Superior temporal gyrus (tissue), 1 donor: ENCODE results near the gene MAG.
"Not testable (repeated sequence)": the region's sequence is repeated elsewhere in the genome, so short reads cannot be mapped to it uniquely, and the experiment has no call there.

Experiments
- DNase-seq: peaks from one replicate; pipeline ENCODE4 v3.0.0-alpha.2; 2016; ENCODE audit errors: extremely low spot score

The MAG gene

DNA sequence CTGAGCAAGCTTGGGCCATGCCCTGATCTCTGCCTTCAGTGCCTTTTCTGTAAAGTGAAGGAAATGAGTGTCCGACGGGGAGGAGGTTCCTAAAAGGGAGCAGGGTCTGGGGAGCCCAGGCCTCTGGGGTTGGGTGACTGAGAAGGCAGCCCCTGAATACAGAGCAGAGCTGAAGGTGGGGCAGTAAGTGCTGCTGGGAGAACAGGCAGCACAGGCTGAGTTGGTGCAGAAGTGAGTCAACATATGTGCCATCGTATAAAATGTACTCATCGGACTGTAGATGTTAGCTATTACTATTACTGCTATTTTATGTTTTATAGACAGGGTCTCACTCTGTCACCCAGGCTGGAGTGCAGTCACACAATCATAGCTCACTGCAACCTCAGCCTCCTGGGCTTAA is 10.7 kb upstream of the MAG start:
- DNase-seq, result no peak

- no peak for DNase-seq
These were observed 7.5 kb upstream of the MAG start for GRCh38 chr19:35284153-35285094.

- DNase-seq, result no peak
These were observed 6.9 kb upstream of the MAG start for GRCh38 chr19:35285095-35285449.

- not testable (repeated sequence) for DNase-seq
These were observed 6.5 kb upstream of the MAG start for GRCh38 chr19:35285465-35285864.

DNA sequence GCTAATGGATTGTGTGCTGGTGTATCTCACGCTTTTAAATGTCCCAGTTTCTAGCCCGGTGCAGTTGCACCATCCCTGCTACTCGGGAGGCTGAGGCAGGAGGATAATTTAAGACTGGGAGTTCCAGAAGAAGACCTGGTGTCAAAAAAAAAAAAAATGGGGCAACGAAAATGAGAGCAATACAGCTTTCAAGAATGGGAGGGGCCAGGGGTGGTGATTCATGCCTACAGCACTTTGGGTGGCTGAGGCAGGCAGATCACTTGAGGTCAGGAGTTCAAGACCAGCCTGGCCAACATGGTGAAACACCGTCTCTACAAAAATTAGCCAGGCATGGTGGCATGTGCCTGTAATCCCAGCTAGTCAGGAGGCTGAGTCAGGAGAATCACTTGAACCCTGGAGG is 5.9 kb upstream of the MAG start:
- not testable (repeated sequence) for DNase-seq

DNA sequence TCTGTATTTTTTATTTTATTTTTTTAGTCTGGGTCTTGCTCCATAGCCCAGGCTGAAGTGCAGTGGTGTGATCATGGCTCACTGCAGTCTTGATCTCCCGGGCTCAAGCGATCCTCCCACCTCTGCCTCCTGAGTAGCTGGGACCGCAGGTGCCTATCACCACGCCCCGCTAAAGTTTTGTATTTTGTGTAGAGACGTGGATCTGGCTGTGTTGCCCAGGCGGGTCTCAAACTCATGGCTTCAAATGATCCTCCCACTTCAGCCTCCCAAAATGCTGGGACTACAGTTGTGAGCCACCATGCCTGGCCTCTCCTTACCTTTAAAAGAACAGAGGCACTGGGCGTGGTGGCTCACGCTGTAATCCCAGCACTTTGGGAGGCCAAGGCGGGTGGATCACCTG is 4.2 kb upstream of the MAG start:
- DNase-seq, result no peak

DNA sequence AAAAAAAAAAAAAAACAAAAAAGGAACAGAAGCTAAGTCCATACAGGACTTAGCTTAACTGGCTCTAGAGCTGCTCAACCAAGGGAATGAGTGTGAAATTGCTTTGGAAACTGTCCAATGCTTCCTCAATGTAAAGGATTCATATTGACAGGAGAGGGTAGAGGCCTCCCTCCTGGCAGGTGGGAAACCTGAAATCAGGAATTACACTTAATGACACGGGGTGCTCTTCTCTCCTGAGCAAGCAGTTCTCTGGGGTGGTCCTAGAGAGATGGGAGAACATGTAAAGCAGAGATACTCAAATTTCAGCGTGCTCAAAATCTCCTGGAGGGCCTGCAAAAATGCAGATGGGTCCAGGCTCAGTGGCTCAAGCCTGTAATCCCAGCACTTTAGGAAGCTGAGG is 3.6 kb upstream of the MAG start:
- no peak for DNase-seq

GRCh38 chr19:35288906-35289305 is 3.1 kb upstream of the MAG start:
- DNase-seq, result no peak

DNA sequence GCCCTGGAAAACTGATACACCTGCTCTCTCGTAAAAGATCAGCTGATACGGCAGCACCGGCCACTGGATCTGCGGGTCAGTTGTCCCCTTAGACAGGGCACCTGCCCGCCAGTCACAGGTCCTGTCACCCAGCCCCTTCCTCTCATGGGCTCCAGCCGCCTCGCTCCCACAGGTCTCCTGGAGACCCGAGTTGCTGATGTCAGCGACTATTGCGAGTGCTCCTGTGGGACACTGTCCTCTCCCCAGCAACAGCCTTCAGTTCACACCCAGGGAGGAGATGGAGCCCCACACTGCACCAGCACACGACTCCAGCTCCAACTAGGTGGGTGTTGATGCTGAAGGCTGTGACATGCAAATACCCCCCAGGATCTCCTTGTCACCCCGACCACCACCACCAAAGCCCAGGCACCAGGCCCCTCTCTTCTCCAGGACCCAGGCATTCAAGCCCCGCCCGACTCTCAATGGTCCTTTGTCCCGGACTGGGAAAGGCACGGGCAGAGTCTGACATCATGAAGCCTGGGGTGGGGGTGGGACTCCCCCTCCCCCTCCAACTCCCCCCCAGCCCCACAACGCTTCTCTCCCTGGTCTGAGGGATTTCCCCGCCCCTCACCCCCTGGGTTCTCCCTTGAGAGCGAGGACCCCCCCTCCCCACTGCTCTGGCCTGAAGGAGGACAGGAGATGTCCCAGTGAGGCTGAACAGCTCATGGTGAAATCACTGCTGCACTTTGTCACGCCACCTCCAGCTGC is 1.4 kb upstream of the MAG start:
- DNase-seq, result peak; percentile 84

- no peak for DNase-seq
These were observed 702 bp upstream of the MAG start for GRCh38 chr19:35291259-35291658.

DNA sequence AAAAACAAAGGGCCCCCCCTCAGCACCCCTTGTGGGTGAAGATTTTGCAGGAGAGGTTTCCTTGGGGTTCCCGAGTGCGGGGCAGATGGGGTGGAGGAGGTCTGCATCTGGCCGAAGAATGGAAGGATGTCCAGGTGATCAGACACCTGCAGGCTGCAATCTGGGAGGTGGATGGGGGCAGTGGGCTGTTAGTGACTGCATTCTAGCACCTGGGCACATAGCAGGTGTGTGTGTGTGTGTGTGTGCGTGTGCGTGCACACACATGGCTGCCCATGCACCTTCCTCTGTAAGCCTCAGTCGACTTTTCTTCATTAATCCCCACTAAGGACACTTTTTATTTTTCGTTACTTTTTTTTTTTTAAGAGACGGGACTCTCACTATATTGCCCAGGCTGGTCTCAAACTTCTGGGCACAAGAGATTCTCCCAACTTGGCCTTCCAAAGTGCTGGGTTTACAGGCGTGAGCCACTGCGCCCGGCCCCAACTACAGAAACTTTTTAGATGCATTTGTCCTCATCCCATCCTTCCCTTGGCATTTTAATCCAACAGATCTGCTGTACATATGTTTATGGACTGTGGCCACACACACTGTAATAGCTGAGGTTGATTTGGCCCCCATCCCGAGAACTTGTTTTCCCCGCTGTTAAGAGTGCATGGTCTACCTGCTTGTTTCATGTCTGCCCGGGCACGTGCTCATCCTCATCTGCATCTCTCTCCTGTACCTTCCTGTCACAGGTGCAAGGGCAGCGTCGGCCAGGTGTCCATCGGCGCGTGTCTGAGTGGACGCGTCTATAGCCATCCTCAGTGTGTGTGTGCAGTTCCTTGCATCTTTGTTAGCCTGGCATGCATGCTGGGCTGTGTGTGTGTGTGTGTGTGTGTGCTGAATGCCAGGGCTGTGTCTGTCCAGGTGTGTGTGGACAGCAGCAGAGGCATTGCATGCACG is 731 bp downstream of the MAG start:
- no peak for DNase-seq

DNA sequence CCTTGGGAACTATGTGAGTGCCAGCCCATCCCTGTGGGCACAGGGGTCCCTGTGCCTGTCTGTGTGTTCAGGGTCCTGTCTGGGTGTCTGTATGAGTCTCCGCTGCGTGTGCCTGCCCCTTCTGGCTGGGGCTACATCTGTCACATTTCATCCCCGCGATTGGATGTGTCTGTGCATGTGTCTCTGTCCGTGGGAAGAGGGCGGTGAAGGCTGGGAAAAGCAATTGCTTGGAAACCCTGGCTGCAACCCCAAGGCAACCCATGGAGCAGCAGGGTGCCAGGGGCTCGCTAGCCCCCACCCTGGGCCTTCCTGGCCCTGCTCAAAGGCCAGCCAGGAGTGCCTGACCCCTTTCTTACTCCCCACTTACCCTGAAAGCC is 1.4 kb downstream of the MAG start:
- DNase-seq, result peak; percentile 78

DNA sequence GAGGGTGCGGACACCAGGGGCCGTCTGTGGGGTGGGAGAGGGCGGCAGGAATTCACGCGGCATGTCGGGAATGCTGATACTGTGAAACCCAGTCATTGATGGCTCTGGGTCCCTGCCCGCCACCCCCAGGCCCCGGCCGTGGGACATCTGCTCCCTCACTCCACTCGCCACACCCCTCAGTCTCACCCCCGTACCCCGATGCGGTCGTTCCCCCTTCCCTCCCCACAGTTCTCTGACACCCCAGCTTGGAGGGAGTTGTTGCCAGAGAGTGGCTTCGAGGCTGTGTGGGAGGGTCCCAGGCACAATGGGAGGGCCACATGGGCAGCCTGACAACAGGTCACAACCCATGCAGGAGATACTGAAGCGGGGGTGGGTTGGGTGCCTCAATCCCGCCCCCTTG is 1.8 kb downstream of the MAG start:
- DNase-seq, result no peak

DNA sequence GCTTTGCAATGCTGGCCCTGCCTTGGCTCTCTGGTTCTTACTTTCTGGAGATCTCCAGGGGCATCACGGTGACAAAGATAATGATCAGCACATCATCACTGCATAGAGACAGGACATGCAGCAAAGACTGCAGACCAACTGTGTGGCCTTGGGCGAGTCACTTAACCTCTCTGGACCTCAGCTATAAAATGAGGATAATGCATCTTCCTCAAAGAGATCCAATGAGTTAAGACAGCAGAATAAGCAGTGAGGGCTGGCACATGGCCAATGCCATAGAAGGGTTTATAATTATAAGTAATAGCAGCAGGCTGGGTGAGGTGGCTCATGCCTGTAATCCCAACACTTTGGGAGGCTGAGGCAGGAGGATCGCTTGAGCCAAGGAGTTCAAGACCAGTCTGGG is 2.4 kb downstream of the MAG start:
- no peak for DNase-seq

- no peak for DNase-seq
These were observed 3.2 kb downstream of the MAG start for GRCh38 chr19:35294859-35295791.

DNA sequence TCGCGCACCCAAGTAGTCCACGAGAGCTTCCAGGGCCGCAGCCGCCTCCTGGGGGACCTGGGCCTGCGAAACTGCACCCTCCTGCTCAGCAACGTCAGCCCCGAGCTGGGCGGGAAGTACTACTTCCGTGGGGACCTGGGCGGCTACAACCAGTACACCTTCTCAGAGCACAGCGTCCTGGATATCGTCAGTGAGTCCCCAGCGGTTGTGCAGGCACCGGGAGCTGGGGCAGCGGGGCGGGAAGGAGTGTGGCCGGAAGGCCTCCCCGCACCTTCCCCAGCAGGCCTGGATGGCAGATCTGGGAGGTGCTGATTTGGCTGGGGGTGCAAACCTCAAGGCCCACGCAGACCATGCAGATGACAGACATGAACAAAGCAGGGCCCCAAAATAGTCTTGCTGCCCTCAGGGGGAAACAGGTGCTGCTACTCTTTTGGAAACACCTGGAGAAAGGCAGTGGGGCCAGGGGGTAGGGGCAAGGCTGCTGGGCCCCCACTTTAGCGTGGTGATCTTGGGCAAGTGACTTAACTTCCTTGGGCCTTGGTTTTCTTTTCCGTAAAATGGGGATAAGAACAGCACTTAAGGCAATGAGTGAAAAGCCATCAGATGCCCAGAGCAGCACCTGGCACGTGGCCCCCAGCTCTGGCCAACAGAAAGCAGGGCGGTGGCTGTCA is 4.0 kb downstream of the MAG start:
- DNase-seq, result no peak

- no peak for DNase-seq
These were observed 4.9 kb downstream of the MAG start for GRCh38 chr19:35296644-35297514.

- DNase-seq, result no peak
These were observed 5.5 kb downstream of the MAG start for GRCh38 chr19:35297515-35297848.

DNA sequence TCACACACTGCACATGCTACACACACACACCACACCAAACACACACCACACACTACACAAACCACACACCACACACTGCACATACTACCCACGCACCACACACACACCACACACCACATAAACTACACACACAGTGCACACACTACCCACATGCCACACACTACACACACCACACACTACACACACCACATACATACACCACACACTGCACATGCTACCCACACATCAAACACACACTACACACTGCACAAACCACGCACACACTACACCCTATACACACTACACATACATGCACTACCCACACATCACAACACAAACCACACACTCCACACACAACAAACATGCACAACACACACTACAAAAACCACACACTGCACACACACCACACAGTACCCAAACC is 6.0 kb downstream of the MAG start:
- no peak for DNase-seq

DNA sequence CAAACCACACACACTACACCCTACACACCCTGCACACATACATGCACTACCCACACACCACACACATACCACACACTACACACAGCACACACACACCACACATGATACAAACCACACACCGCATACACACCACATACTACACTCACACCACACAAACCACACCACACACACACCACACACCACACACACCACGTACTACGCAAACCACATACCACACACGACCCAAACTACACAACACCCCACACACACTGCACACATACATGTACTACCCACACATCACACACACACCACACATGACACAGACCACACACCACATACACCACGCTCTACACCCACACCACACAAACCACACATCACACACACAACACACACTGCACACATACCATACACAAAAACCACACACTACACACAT is 6.6 kb downstream of the MAG start:
- DNase-seq, result no peak
